ENCODE measurements around the gene KAT6B. TPM values are rescaled to one million over a fixed set of nuclear protein-coding genes. Genes with fewer than 3 reads are reported as not detected.
A peak's percentile ranks its signal among the peaks of the same experiment; 100 is the strongest.

Gene KAT6B
- total RNA-seq, 1 donor from 2014 or later = 24.6 TPM

DNA sequence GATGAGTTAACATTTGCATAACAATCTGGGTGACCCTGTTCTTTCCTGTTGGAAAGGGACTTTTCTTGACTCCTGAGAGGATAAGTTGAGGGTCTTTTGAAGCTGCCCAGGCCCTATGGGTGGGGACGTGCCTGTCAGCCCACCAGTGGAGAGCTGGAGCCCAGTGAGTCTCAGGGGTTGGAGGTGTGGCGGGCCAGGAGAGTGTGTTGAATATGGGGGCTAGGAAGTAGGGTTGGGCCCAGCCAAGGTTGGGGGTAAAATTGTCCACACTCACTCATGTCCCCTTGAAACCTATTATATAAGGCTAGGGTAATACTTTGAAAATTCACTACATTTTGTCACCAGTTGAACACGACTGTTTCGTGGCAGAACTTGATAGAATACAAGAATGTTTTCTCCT, 17.9 kb upstream of the KAT6B start:
- Mint-ChIP-seq H3K27me3 (ENCODE audit: insufficient read depth) (no peaks in the 10 kb centered on the region), H3K27ac (no peak overlapping the region), H3K9me3 (no peaks in the 10 kb centered on the region), H3K4me3 (no peak overlapping the region), H3K4me1 (ENCODE audit: low read depth) (no peaks in the 10 kb centered on the region), H3K36me3 (ENCODE audit: low read depth) (no peaks in the 10 kb centered on the region)
- DNase-seq (ENCODE audit: low spot score) = no peak
- intact Hi-C loops (cut with micrococcal nuclease) = no loop called here

DNA sequence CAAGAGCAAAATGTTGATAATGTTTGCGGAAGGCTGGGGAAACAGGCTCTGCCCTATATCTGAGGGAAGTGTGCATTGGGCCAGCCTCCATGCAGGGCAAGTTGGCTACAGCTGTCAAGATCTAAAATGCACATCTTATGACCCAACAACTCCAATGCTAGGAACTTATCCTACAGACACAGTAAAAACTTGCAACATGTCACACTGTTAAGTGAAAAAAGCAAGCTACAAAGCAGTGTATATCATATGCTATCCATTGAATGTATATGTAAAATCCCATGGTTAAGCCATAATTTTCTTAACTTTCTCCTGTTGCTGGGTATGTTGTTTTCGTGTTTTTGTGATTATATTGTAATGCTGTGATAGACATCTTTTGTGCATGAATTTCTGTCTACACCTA, 16.3 kb upstream of the KAT6B start:
- intact Hi-C loops (cut with micrococcal nuclease) = no loop called here
- Mint-ChIP-seq H3K27me3 (ENCODE audit: insufficient read depth) (no peaks in the 10 kb centered on the region), H3K4me3 (no peak overlapping the region), H3K4me1 (ENCODE audit: low read depth) (no peaks in the 10 kb centered on the region), H3K27ac (no peak overlapping the region), H3K36me3 (ENCODE audit: low read depth) (no peaks in the 10 kb centered on the region), H3K9me3 (no peaks in the 10 kb centered on the region)
- no peak for DNase-seq (ENCODE audit: low spot score)

DNA sequence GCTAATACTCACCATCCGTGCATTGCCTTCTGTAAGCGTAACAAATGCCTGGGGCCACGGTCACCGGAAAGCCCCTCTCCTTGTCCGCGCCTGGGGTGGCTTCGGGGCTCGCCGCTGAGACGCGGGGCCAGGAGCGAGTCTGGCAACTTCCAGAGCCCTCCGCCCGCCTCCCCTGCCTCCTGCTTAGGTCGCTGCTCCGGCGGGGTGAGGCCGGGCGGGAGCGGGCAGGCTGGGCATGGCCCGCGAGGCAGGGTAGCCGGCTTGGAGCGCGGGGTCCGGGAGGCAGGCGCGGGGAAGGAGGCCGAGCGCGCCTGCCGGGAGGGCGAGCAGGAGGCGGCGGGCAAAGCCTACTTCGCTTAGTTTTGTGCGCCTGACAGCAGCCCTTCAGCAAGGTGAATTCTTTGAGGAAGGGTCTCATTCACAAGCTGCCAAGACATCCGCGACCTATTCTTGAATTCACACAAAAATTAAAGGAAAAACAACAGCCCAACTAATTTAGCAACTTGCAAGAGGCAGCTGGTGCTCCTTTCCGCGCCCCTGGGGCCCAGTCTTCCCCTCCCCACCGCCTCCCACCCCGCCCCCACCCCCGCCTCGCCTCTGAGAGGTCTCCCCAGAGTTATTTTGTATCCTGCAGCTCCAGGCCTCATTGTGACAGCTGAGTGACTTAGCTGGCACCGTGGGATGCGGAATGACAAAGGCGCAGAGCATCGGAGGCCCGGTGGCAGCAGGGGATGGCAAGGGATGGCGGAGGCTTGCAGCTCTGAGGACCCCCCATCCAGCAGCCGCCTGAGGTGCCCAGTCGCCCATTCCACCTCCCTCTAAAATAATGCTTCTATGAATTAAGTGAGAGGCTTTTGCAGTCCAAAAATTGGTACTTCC, 12.8 kb upstream of the KAT6B start:
- no peak for DNase-seq (ENCODE audit: low spot score)
- peaks cover 5% of the 10 kb centered on the region for H3K4me1 Mint-ChIP-seq (ENCODE audit: low read depth)
- intact Hi-C loops (cut with micrococcal nuclease) = no loop called here
- no peak overlapping the region for H3K27ac Mint-ChIP-seq
- H3K27me3 Mint-ChIP-seq (ENCODE audit: insufficient read depth) = no peaks in the 10 kb centered on the region
- H3K36me3 Mint-ChIP-seq (ENCODE audit: low read depth) = no peaks in the 10 kb centered on the region
- H3K4me3 Mint-ChIP-seq = no peak overlapping the region
- peaks cover 11% of the 10 kb centered on the region for H3K9me3 Mint-ChIP-seq

DNA sequence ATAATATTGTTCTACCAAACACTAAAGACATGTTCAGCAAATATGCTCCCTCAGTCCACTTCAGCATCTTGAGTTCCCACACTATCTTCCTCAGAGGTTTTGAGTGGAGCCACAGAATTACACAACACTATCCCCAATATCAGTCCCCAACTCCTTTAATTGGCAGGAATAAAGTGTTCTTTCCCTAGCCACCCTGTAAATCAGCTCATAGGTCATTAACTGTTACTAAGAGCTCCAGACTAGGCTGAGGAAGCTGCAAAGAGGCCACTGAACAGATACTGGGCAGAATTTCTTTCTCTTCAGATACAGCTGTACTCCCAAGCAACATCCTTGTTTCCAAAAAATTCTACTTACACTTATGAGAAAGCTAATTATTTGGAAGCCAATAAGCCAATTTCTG, 11.6 kb upstream of the KAT6B start:
- intact Hi-C loops (cut with micrococcal nuclease) = no loop called here
- no peak overlapping the region for H3K27ac Mint-ChIP-seq
- H3K4me1 Mint-ChIP-seq (ENCODE audit: low read depth) = peaks cover 5% of the 10 kb centered on the region
- no peaks in the 10 kb centered on the region for H3K27me3 Mint-ChIP-seq (ENCODE audit: insufficient read depth)
- peaks cover 11% of the 10 kb centered on the region for H3K9me3 Mint-ChIP-seq
- H3K36me3 Mint-ChIP-seq (ENCODE audit: low read depth) = no peaks in the 10 kb centered on the region
- no peak for DNase-seq (ENCODE audit: low spot score)
- no peak overlapping the region for H3K4me3 Mint-ChIP-seq

DNA sequence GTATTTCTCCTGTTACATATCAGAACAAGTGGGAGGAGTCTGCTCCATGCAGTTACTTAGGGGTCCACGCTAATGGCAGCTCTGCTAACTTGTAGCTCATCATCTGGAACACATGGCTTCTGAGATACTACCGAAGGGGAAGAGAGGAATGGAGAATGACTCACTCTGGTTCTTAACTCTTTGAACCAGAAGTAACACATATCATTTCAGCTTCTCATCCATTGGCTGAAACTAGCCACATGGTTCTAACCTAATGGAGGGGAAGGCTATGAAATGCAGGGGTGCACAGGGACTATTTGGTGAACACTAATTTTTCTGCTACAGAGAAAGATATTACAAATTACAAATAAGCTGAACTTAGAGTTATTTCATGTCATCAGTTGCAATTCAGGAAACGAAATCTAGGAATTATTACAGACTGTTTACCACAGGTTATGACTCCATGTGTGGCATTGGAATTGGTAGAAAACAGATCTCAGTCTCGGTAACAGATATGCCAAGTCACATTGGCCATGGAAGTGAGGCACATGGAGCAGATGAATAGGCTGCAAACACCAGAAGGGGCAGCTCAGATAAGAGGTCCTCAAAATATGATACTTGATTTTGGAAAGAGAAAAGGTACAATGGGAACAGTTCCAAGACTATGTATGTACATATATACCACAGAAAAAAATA, 9.4 kb upstream of the KAT6B start:
- Mint-ChIP-seq H3K27me3 (ENCODE audit: insufficient read depth) (no peaks in the 10 kb centered on the region), H3K36me3 (ENCODE audit: low read depth) (no peaks in the 10 kb centered on the region), H3K9me3 (peaks cover 11% of the 10 kb centered on the region), H3K27ac (no peak overlapping the region), H3K4me1 (ENCODE audit: low read depth) (peaks cover 5% of the 10 kb centered on the region), H3K4me3 (no peak overlapping the region)
- no peak for DNase-seq (ENCODE audit: low spot score)
- intact Hi-C loops (cut with micrococcal nuclease) = no loop called here

DNA sequence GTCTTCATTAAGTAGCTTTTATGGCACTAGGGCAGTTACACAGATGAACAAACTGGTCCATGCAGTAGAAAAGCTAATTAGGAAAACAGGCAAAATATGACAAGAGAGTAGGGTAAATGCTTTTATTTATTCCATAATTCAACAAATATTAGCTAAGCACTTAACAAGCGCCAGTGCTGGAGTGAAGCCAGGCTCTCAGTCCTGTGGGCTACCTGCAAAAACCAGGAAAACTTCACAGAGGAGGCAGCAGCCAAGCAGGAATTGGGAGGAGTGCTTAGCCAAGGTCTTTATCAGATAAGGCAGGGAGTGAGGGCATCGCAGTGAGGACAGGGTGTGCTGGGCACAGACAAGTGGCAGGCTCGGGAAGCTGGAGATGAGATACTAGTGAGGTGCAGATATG, 4.9 kb upstream of the KAT6B start:
- H3K27me3 Mint-ChIP-seq (ENCODE audit: insufficient read depth) = no peaks in the 10 kb centered on the region

DNA sequence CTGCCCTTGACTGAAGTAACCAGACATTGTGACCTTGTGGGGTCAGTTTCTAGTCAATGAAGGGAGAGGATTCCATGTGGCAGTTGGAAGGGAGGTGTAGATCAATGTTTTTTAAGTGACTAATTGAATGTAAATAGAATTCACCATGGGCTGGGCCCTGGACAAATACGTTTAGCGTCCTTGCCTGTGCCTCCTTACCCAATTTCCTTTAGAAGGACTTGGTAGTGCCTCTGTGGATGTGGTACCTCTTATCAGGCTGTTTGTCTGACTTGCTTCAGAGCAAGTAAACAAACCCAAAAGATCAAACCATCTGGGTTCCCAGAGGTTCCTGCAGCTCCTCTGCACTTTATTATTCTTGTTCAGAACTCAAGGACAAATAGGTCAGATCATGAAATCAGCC, 4.3 kb upstream of the KAT6B start:
- no peak for DNase-seq (ENCODE audit: low spot score)
- Mint-ChIP-seq H3K4me1 (ENCODE audit: low read depth) (peaks cover 29% of the 10 kb centered on the region), H3K9me3 (peaks cover 5% of the 10 kb centered on the region), H3K4me3 (no peak overlapping the region), H3K36me3 (ENCODE audit: low read depth) (no peaks in the 10 kb centered on the region), H3K27me3 (ENCODE audit: insufficient read depth) (no peaks in the 10 kb centered on the region), H3K27ac (no peak overlapping the region)
- intact Hi-C loops (cut with micrococcal nuclease) = no loop called here

More for the DNA sequence above, 4.9 kb upstream of the KAT6B start:
- Mint-ChIP-seq H3K9me3 (peaks cover 11% of the 10 kb centered on the region), H3K4me1 (ENCODE audit: low read depth) (peaks cover 28% of the 10 kb centered on the region), H3K4me3 (no peak overlapping the region), H3K36me3 (ENCODE audit: low read depth) (no peaks in the 10 kb centered on the region), H3K27ac (no peak overlapping the region)
- DNase-seq (ENCODE audit: low spot score) = no peak
- intact Hi-C loops (cut with micrococcal nuclease) = no loop called here

DNA sequence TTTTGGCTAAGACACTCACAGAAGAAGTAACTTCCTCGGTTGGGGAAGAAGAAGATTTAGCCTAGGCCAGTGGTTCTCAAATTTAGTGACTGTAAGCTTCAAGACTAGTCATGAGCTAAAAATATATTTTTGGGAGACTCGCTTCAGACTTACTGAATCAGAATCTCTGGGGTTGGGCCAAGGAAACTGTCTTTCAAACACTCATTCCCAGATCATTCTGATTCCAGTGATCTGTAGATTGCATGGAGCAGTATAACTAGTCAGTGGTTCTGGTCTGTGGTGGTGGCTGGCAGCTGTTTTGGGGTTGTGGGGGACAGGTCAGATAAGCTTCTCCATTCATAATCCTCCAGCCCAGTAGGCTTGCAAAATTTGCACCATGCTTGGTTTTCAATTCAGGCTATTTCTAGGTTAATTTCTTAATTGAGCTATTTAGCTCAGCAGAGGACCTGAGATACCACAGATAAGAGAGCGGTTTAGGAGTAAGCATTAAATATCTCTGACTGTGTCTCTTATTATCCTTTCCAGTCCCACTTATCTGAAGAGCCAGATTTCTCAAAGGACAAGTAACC, 3.8 kb upstream of the KAT6B start:
- no peak for DNase-seq (ENCODE audit: low spot score)
- intact Hi-C loops (cut with micrococcal nuclease) = no loop called here
- no peaks in the 10 kb centered on the region for H3K27me3 Mint-ChIP-seq (ENCODE audit: insufficient read depth)
- H3K4me1 Mint-ChIP-seq (ENCODE audit: low read depth) = peaks cover 31% of the 10 kb centered on the region
- H3K27ac Mint-ChIP-seq = no peak overlapping the region
- no peaks in the 10 kb centered on the region for H3K36me3 Mint-ChIP-seq (ENCODE audit: low read depth)
- H3K4me3 Mint-ChIP-seq = peak overlapping the region; percentile 33
- H3K9me3 Mint-ChIP-seq = peaks cover under 1% of the 10 kb centered on the region

DNA sequence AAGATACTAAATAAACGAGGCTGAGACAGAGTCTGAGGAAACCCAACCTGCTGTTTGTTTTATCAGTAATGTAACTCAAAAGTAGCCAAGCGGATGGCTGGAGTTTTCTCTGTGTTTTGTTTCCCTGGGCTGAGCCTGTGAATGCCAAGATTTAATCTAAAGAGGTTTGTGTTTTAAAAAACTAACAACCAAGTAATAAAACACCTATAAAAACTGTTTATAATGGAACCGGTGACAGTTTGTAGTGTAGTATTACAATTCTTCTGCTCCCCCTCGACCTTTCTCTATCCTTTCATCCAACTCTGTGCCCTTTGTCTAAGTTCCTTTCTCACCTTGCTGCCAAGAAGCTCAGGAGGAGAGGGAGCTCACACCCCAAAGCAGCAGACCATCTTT, 2.6 kb upstream of the KAT6B start:
- intact Hi-C loops (cut with micrococcal nuclease) = loop anchor here (2.0 kb wide), 1 partner anchor 69 kb away; no protein-coding TSS in a partner anchor
- Mint-ChIP-seq H3K36me3 (ENCODE audit: low read depth) (peaks cover 3% of the 10 kb centered on the region), H3K4me1 (ENCODE audit: low read depth) (peaks cover 40% of the 10 kb centered on the region), H3K27me3 (ENCODE audit: insufficient read depth) (no peaks in the 10 kb centered on the region), H3K9me3 (no peaks in the 10 kb centered on the region), H3K4me3 (peak overlapping the region; percentile 85), H3K27ac (peak overlapping the region; percentile 79)
- no peak for DNase-seq (ENCODE audit: low spot score)

DNA sequence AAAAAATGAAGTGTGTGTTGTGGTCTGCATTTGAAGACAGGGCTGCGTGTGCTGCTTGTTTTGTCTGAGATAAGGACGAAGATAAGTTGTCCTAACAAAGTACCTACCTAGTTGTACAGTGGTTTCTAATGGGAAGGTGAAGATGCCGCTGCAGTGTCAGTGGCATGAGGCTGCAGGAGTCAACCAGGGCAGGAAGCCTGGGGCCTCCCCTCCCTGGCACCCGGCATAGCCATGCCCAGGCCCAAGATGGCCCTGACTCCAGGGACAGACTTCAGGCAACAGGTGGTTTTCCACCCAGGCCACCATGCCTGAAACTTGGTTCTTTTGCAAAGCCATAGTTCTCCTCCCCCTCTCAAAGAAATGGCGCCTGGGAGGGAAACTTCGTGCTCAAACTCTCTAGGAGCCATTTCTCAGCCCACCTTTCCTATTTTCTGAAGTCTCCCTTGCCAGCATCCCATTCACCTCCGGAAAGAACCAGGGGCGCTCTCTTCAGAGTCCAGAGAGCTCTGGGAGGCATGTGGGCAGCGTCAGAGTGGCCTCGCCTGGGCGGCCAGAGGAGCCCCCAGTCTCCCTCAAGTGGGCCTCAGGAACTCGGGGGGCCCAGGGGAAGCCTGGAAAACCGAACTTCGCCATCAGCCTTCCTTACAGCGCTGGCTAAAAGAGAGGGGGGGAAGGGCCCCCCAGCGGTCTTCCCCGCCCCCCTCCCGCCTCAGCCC, 2.1 kb upstream of the KAT6B start:
- Mint-ChIP-seq H3K4me3 (peak overlapping the region; percentile 85), H3K4me1 (ENCODE audit: low read depth) (peaks cover 45% of the 10 kb centered on the region), H3K9me3 (no peaks in the 10 kb centered on the region), H3K27me3 (ENCODE audit: insufficient read depth) (no peaks in the 10 kb centered on the region), H3K36me3 (ENCODE audit: low read depth) (peaks cover 4% of the 10 kb centered on the region), H3K27ac (peak overlapping the region; percentile 79)
- intact Hi-C loops (cut with micrococcal nuclease) = loop anchor here (2.0 kb wide), 1 partner anchor 70 kb away; no protein-coding TSS in a partner anchor
- peak; percentile 3 for DNase-seq (ENCODE audit: low spot score)

DNA sequence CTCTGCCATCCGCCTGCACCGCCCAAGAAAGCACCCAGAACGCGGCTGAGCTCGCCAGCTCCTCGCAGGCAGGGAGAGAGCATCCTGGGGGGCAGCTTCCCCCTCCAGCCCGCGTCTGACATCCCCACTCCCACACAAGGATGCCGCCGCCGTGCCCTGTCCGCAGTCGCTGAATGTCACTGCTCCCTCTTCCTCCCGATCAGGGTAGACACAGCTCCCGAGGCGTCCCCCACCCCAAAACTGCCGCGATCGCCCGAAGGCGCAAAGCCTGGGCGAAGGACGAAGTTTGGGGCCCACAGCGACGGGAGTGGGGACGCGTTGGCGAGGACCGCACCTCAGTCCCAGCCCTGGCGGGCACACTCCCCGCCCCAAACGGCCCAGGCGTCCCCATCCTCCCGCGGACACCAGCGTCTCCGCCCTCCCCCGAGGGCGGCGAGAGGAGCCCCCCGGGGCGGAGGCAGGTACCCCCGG, 1.5 kb upstream of the KAT6B start:
- Mint-ChIP-seq H3K4me3 (peak overlapping the region; percentile 85), H3K27ac (peak overlapping the region; percentile 79), H3K9me3 (no peaks in the 10 kb centered on the region), H3K27me3 (ENCODE audit: insufficient read depth) (no peaks in the 10 kb centered on the region), H3K4me1 (ENCODE audit: low read depth) (peaks cover 45% of the 10 kb centered on the region), H3K36me3 (ENCODE audit: low read depth) (peaks cover 4% of the 10 kb centered on the region)
- no peak for DNase-seq (ENCODE audit: low spot score)
- intact Hi-C loops (cut with micrococcal nuclease) = loop anchor here (2.0 kb wide), 1 partner anchor 70 kb away; no protein-coding TSS in a partner anchor

DNA sequence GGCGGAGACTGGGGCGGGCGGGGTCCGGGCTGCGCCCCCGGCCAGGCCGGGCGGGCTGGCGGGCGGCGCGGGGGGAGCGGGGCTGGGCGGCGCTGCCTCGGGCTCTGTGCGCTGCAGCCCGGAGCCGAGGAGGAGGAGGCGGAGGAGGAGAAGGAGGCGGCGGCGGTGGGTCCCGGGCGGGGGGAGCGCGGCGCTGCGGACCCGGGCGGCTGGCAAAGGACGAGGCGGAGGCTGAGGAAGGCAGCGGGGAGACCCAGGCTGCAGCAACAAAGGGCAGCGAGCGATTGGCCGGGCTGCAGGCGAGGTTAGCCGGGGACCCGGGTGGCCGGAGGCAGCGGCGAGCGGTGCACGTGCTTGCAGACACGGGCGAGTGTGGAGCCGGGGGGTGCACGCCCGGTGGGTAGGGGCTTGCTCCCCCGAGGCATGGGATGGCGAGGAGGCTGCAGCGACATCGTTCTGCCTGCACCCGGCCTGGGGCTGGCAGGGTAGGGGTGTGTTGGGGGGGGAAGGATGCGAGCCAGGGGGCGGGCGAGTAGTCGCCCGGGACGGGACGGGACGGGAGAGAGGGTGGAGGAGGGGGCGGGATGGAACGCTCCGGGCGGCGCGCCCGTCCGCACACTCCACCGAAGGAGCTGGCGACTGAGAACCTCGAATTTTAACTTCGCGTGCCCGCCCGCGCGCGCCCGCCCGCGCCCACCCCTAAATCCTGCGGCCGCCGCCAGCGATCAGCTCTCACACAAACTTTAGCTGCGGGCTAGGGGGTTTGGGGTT, 844 bp upstream of the KAT6B start:
- peaks cover 4% of the 10 kb centered on the region for H3K36me3 Mint-ChIP-seq (ENCODE audit: low read depth)
- H3K9me3 Mint-ChIP-seq = no peaks in the 10 kb centered on the region
- DNase-seq (ENCODE audit: low spot score) = peak; percentile 56
- H3K27me3 Mint-ChIP-seq (ENCODE audit: insufficient read depth) = no peaks in the 10 kb centered on the region
- peak overlapping the region; percentile 95 for H3K27ac Mint-ChIP-seq
- peaks cover 45% of the 10 kb centered on the region for H3K4me1 Mint-ChIP-seq (ENCODE audit: low read depth)
- H3K4me3 Mint-ChIP-seq = peak overlapping the region; percentile 88
- intact Hi-C loops (cut with micrococcal nuclease) = loop anchor here (1.0 to 2.0 kb wide), 16 partner anchors 25 to 674 kb away; partner anchors contain the start of genes ADK, COMTD1, SAMD8 and VDAC2

Measured in activated T-helper 1 cell treated with anti-CD3 and anti-CD28 coated beads, Interleukin-12 subunit alpha, Interleukin-12 subunit beta, Interleukin-2, Interleukin-4 antibody, amounts not matched to agents 30 ng/mL and 10 ng/mL and 1 ng/mL, durations not matched to agents 14 hours and 24 hours and 36 hours (primary cell).